HG03060 (cell line): ENCODE measurements around the gene ANO1.

Experiments
- ATAC-seq: cut with Tn5 transposase; IDR thresholded peaks from one replicate; pipeline ENCODE4 v1.9.1; 2021; ENCODE audit warnings: low read depth, moderate number of reproducible peaks; ENCODE audit not compliant: unreplicated experiment

The ANO1 gene

GRCh38 chr11:70091638-70092037, 13.5 kb downstream of the ANO1 start:
- no peak for ATAC-seq

DNA sequence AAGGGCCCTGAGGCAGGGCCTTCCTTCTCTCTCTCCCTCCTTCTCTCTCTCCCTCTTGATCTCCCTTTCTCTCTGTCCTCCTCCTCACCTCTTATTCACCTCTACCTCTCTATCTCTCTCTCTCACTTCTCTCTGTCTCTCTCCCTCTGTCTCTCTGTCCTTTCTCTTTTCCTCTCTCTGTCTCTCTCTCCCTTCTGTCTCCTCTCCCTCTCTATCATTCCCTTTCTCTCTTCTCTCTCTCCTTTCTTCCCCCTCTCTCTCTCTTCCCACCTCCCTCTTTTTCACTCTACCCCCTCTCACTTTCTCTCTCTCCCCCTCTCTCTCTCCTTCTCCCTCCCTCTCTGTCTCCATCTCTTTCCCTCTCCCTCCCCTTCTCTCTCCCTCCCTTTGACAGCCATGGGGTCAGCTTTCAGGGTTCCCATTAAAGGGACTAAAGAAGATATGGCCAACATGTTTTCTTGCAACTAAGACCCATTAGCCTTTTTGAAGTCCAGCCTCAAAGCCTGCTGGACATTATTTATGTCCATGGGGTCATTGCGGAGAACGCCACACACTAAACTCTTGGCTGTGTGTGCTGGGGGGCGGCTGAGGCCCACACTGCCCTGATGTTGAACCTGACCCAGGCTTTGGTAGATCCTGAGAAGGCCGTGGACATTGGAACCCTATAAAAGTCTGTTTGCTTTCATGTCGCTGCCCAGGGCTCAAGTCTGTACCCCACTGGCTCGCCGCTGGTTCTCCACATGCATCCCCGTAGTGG, 15.0 kb downstream of the ANO1 start:
- no peak for ATAC-seq

- no peak for ATAC-seq
Measured at GRCh38 chr11:70095541-70096252, 17.6 kb downstream of the ANO1 start.

DNA sequence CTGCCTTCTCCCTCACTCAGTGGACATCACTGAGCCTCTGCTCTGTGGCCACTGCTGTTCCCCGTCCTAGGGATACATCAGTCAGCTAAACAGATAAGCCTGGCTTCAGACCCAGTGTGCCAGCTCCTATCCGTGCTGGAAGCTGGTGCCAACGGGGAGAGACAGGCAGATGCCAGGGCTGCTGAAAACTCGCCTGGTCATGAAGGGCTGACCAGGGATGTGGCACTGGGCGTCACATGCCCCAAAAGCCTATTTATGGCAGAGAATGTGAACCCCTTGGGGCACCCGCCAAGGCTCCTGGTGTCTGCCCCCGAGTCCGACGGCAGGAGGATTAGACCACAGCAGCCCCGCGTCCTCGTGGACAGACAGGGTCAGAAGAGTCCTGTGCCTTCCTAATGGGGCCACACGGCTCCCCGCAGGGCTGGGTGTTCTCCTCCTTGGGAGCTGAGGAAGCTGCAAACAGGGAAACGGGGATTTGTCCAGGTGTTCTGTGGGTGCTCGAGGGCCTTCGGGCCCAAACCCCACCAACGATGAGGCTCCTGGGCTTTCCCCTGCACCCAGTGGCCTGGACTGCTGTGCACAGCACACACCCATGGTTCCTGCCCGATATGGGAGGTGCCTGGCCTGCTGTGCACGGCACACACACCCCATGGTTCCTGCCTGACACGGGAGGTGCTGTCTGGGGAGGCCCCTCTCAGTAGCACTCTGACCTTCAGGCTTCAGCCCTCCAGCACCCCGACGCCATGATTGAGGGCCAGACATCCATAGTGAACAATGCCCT, 19.9 kb downstream of the ANO1 start:
- ATAC-seq, result no peak

DNA sequence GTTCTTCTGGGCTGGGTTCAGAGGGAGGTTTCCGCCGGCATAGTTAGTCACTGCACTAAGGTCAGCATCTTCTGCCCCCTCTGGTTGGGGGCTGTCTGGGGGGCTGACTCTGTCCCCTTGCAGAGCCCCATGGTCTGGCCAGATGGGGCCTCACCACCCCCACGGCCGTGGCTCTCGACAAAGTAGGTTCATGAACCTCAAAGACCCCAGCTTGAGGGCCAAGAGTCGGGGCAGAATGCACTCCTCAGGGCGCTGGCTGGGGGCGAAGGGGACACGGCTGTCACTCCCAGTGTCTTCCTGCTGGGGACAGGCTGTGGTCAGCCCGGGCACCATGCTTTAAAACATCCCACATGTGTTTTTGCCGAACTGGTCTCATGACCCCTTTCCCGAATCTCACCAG, 20.8 kb downstream of the ANO1 start:
- no peak for ATAC-seq

GRCh38 chr11:70099578-70100279, 21.6 kb downstream of the ANO1 start:
- no peak for ATAC-seq

DNA sequence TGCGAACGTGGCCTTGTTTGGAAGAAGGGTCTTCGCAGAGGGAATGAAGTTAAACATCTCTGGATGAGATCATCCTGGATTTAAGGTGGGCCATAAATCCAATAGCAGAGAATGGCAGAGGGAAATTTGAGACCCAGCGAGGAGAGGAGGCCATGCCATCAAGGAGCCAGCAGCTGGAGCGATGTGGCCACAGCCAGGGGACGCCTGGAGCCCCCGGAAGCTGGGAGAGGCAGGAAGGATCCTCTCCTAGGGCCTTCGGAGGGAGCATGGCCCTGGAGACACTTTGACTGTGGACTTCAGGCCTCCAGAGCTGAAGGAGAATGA, 22.1 kb downstream of the ANO1 start:
- no peak for ATAC-seq

DNA sequence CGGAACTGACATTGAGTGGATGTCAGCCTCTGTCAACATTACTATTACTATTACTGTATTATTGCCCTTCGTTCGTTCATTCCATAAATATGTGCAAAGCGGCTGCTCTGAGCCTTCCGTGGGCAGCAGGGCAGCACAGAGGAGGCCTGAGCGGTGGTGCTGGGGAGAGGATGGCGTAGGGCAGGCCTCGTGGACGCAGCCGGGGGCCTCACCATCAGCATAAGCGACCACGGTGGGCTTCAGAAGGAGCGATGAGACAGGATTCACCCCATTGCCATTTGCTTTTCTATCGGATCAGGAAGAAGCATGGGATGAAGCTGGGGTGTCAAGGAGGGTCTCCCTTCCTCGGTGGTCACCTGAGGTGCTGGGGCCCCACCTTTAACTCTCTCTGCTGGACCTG, 22.7 kb downstream of the ANO1 start:
- ATAC-seq, result no peak

- ATAC-seq, result no peak
Measured at GRCh38 chr11:70103256-70103975, 25.3 kb downstream of the ANO1 start.

GRCh38 chr11:70104419-70104818, 26.3 kb downstream of the ANO1 start:
- ATAC-seq, result no peak

DNA sequence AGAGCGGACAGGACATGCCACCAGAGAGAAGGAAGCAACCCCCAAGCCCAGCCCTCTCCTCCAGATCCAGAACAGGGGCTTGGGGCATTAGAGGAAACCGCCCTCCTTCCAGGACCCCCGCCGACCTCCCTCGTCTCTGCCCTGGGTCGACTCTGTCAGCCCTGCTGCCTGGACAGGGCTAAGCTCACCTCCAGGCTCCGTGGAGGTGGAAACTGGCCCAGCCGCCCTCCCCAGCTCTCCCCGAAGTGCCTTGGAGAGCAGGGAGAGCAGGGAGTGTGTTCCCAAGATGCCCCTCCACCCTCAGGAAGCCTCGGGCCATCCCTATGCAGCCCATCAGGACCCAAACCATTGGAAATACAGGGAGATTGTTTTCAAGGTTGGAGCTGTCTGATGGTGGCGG, 26.8 kb downstream of the ANO1 start:
- no peak for ATAC-seq

DNA sequence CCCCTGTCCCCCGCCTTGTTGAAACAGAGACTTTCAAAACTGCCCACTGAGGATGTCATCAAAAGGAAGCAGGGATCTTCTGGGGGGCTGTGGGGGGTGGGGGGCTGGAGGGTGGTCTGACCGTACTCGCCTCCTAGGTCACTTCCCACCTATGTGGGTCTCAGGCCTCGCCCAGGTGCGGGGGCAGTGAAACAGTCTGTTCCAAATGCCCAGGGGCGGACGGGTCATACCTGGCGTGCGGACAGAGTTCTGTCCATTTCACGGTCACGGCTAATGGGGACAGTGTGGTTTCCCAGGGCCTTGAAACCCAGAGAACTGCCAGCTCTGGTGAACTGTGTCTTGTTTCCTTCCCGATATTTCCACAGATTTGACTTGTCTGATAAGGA, 27.2 kb downstream of the ANO1 start:
- no peak for ATAC-seq

- no peak for ATAC-seq
Measured at GRCh38 chr11:70105755-70106571, 27.8 kb downstream of the ANO1 start.

DNA sequence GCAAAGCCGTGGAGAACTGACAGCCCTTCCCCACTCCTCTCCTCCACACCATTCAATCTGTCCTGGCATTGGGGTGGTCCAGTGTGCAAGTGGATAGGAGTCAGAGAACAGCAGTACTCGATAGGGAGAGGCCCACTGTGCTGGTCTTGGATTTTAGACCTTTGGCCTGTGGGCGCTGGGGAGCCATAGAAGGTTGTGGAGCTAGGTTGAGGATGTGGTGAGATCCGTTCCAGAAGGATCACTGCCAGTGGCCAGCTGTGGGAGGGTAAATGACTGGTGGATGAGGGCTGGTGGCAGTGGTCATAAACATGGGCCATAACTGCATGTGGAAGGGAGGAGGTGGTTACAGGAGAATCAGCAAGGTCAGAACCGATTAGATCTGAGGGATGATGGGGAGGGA, 28.6 kb downstream of the ANO1 start:
- ATAC-seq, result no peak

- no peak for ATAC-seq
Measured at GRCh38 chr11:70107191-70107590, 29.1 kb downstream of the ANO1 start.

GRCh38 chr11:70107756-70108155, 29.6 kb downstream of the ANO1 start:
- ATAC-seq, result no peak

DNA sequence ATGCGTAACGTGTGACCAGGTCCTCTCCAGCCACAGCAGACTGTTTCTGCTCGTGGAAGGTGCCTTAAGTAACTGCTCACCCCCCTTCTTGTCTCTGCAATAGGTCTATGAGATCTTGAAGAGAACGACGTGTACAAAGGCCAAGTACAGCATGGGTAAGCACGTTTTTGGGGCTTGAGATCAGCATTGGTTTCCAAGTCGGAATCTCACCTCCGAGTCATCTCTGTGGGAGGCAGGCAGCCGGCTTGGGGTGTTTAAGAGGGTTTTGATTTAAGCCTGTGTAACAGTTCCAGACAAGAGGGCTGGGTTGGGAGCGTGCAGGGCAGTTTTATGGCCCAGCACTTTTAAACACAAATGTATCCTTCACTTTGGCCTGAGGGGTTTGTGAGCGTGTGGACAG, 30.1 kb downstream of the ANO1 start:
- no peak for ATAC-seq

DNA sequence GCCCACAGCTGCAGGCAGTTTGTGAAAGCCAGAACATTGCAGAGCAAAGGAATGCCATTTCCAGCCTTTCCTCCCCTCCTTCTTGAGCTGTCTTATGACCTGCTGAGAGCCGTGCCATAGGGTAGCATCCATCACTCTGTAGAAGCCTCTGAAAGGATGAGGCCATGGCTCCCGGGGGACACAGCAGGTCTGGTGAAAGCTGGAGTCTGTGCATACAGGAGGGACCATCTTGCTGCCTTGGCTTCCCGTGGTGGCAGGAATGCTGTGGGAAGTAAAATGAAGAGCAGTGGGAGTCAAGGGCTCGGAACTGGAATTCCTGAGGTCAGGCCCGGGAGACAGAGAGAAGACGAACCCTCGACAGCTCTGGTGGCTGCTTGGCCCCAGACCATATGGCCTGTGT, 30.9 kb downstream of the ANO1 start:
- ATAC-seq, result no peak

DNA sequence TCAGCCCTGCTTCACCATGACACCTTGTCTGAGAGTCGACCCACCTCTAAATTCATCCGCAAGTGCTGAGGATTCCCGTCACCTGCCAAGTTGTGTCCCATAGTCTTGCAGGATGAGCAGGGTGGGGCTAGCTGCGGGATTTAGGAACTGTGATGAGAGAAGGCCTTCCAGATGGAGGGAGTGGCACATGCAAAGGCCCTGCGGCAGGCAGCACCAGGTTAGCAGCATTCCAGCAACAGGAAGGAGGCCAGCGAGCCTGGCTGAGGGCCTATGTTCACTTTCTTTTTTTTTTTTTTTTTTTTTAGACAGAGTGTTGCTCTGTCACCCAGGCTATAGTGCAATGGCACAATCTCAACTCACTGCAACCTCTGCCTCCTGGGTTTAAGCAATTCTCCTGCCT, 31.8 kb downstream of the ANO1 start:
- ATAC-seq, result no peak
